K562 (cell line): ENCODE data around the gene ZSWIM4.

Source experiments
- CEBPB ChIP-seq: fragments of 450-650 bp; IDR thresholded peaks from 2 replicates; pipeline ENCODE4 v1.6.1; 2016; ENCODE audit warnings: missing genetic modification characterization, missing compliant biosample characterization
- EP400 ChIP-seq: fragments of 450-650 bp; IDR thresholded peaks from 2 replicates; pipeline ENCODE4 v1.6.1; 2017; ENCODE audit warnings: antibody characterized with exemption, mild to moderate bottlenecking, moderate library complexity
- LCOR ChIP-seq: sonication (generic); formaldehyde crosslinking; IDR thresholded peaks from 2 replicates; pipeline ENCODE4 v1.8.0; 2022; ENCODE audit warnings: mild to moderate bottlenecking, missing genetic modification reagents
- RBM39 ChIP-seq: fragments of 200-400 bp; formaldehyde crosslinking; optimal IDR thresholded peaks from 2 replicates; pipeline ENCODE3; 2018; ENCODE audit warnings: low read depth, low read length
- RHOXF2B ChIP-seq: fragments of 250-450 bp; sonication (Bioruptor Pico); conservative IDR thresholded peaks from 2 replicates; pipeline ENCODE4 v1.5.1; 2021
- THAP12 ChIP-seq: fragments of 250-450 bp; sonication (Bioruptor Pico); IDR thresholded peaks from 2 replicates; pipeline ENCODE4 v1.9.0; 2021; ENCODE audit warnings: mild to moderate bottlenecking, inconsistent platforms
- ZFX ChIP-seq: sonication (generic); formaldehyde crosslinking; IDR thresholded peaks from 2 replicates; pipeline ENCODE4 v1.8.0; 2022; ENCODE audit warnings: mild to moderate bottlenecking, missing genetic modification reagents, moderate library complexity
- ZNF76 ChIP-seq: fragments of 250-450 bp; sonication (Bioruptor Pico); IDR thresholded peaks from 2 replicates; pipeline ENCODE4 v1.4.0; 2020; ENCODE audit warnings: mild to moderate bottlenecking, moderate library complexity, borderline replicate concordance

GRCh38 chr19:13778398-13778797 lies 16.8 kb upstream of the ZSWIM4 start:
- no peak for TF ChIP-seq LCOR (CRISPR knock-in tag)
- TF ChIP-seq RHOXF2B (CRISPR knock-in tag): no peak
- TF ChIP-seq EP400: no peak
- no peak for TF ChIP-seq RBM39
- no peak for TF ChIP-seq CEBPB (tag)
- TF ChIP-seq ZFX (CRISPR knock-in tag): no peak
- no peak for TF ChIP-seq THAP12 (CRISPR knock-in tag)
- no peak for TF ChIP-seq ZNF76
